A549 (cell line): Measurements from ENCODE around the gene DNAH5.

Experiments
- CBX2 ChIP-seq: fragments of 200-600 bp; sonication (generic); IDR thresholded peaks from 2 replicates; pipeline ENCODE4 v1.6.1; 2016; ENCODE audit warnings: low read depth, mild to moderate bottlenecking, borderline replicate concordance
- CBX8 ChIP-seq: fragments of 200-600 bp; sonication (generic); IDR thresholded peaks from 2 replicates; pipeline ENCODE4 v1.6.1; 2016
- CHD2 ChIP-seq: fragments of 150-350 bp; IDR thresholded peaks from 2 replicates; pipeline ENCODE4 v1.6.1; 2014; ENCODE audit warnings: low read length; ENCODE audit not compliant: partially characterized antibody
- EP300 ChIP-seq, 2 experiments: fragments of >200 bp; sonication (Bioruptor Twin); formaldehyde crosslinking; IDR thresholded peaks; 2 replicates in 1 of 2; 3 replicates in 1 of 2; pipeline ENCODE4 v1.6.1; 2016 to 2017
- RNF2 ChIP-seq: fragments of 200-600 bp; sonication (generic); IDR thresholded peaks from 2 replicates; pipeline ENCODE4 v1.6.1; 2016; ENCODE audit warnings: low read depth, mild to moderate bottlenecking, antibody characterized with exemption, moderate library complexity, borderline replicate concordance
- TF ChIP-seq, protein P1 (sequence below): fragments of >200 bp; sonication (Bioruptor Twin); formaldehyde crosslinking; IDR thresholded peaks from 3 replicates; pipeline ENCODE4 v1.5.1; 2016
- TF ChIP-seq, protein P2 (sequence below): fragments of 200-600 bp; sonication (generic); IDR thresholded peaks from 2 replicates; pipeline ENCODE4 v1.6.1; 2016; ENCODE audit warnings: antibody characterized with exemption, mild to moderate bottlenecking, moderate library complexity

DNA sequence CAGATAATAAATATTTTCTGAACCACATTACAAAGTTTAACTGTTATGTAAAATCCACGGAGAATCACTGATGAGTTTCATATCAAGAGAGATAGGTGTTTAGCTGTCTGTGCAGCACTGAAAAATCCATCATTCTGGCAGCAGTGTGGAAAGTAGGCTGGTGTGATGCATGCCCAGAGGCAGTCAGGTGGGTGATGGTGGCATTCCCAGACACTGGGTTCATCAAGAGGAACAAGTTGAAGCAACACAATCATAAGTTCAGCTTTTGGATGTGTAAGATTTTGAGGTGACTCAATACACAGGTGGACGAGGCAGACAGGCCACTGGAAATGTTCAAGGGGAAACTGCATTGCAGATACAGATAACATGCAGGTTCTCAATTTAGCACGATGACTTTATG, 11.9 kb downstream of the DNAH5 start:
- TF ChIP-seq EP300 (IDR thresholded peaks at IDR 0.05) (no peak), CBX2 (no peak), RNF2 (no peak), CHD2 (no peak), CBX8 (no peak)
- TF ChIP-seq, protein P1, sequence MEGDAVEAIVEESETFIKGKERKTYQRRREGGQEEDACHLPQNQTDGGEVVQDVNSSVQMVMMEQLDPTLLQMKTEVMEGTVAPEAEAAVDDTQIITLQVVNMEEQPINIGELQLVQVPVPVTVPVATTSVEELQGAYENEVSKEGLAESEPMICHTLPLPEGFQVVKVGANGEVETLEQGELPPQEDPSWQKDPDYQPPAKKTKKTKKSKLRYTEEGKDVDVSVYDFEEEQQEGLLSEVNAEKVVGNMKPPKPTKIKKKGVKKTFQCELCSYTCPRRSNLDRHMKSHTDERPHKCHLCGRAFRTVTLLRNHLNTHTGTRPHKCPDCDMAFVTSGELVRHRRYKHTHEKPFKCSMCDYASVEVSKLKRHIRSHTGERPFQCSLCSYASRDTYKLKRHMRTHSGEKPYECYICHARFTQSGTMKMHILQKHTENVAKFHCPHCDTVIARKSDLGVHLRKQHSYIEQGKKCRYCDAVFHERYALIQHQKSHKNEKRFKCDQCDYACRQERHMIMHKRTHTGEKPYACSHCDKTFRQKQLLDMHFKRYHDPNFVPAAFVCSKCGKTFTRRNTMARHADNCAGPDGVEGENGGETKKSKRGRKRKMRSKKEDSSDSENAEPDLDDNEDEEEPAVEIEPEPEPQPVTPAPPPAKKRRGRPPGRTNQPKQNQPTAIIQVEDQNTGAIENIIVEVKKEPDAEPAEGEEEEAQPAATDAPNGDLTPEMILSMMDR: no peak
- TF ChIP-seq, protein P2, sequence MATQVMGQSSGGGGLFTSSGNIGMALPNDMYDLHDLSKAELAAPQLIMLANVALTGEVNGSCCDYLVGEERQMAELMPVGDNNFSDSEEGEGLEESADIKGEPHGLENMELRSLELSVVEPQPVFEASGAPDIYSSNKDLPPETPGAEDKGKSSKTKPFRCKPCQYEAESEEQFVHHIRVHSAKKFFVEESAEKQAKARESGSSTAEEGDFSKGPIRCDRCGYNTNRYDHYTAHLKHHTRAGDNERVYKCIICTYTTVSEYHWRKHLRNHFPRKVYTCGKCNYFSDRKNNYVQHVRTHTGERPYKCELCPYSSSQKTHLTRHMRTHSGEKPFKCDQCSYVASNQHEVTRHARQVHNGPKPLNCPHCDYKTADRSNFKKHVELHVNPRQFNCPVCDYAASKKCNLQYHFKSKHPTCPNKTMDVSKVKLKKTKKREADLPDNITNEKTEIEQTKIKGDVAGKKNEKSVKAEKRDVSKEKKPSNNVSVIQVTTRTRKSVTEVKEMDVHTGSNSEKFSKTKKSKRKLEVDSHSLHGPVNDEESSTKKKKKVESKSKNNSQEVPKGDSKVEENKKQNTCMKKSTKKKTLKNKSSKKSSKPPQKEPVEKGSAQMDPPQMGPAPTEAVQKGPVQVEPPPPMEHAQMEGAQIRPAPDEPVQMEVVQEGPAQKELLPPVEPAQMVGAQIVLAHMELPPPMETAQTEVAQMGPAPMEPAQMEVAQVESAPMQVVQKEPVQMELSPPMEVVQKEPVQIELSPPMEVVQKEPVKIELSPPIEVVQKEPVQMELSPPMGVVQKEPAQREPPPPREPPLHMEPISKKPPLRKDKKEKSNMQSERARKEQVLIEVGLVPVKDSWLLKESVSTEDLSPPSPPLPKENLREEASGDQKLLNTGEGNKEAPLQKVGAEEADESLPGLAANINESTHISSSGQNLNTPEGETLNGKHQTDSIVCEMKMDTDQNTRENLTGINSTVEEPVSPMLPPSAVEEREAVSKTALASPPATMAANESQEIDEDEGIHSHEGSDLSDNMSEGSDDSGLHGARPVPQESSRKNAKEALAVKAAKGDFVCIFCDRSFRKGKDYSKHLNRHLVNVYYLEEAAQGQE: no peak
